HCT116 (cell line): Measurements from ENCODE around the gene CETP. TPM values are rescaled to one million over a fixed set of nuclear protein-coding genes. Genes with fewer than 3 reads are reported as not detected.
"Not testable (repeated sequence)": the region's sequence is repeated elsewhere in the genome, so short reads cannot be mapped to it uniquely, and the experiment has no call there.

ENCODE experiments used
- ATAC-seq: fragments of 200-7000 bp; cut with Tn5 transposase; 2 replicates; pipeline ENCODE4 v1.9.1; 2020; ENCODE audit warnings: mild to moderate bottlenecking, moderate library complexity
- BruUV-seq: library from RNA; stranded (reverse); fragments of 400-500 nt; replicated peaks from 2 replicates; lab custom pipeline; 2021; lab: Mats Ljungman, UMichigan
- CTCF ChIA-PET: fragments of 300-600 bp; sonication (Branson Sonifier 250); formaldehyde crosslinking; loops from one replicate; lab custom pipeline; 2021; ENCODE audit warnings: antibody characterized with exemption; lab: Charles Lee
- POLR2A ChIA-PET: fragments of 300-600, 350-600 bp; sonication (Branson Sonifier 250); formaldehyde crosslinking; loops from one replicate; lab custom pipeline; 2021; ENCODE audit warnings: antibody characterized with exemption; lab: Charles Lee
- RAD21 ChIA-PET, 2 experiments: fragments of 300-600 bp; sonication (Branson Sonifier 250); formaldehyde crosslinking; loops; one replicate each; lab custom pipeline; 2023; ENCODE audit warnings: low total read pairs in 2 of 2; ENCODE audit not compliant: uncharacterized antibody in 2 of 2, unreplicated experiment in 2 of 2, low non-redundant PET in 1 of 2; lab: Charles Lee
- DNase-seq: peaks from one replicate; pipeline ENCODE4 v3.0.0-alpha.2; 2010; ENCODE audit warnings: low read depth, low spot score
- H2AFZ ChIP-seq: fragments of 200-600 bp; shearing (Covaris generic), sonication (generic); 2 replicates; pipeline ENCODE4 v1.6.1; 2017; ENCODE audit warnings: low read depth, mixed run types, mixed read lengths, antibody characterized with exemption, low read length; ENCODE audit not compliant: poor library complexity, severe bottlenecking
- H3K27ac ChIP-seq: 2 replicates; pipeline ENCODE4 v1.5.1; 2012; ENCODE audit warnings: low read depth, low read length
- H3K27me3 ChIP-seq: fragments of 200-600 bp; sonication (generic); 2 replicates; pipeline ENCODE4 v1.6.1; 2016; ENCODE audit warnings: mixed run types, low read length, mixed read lengths; ENCODE audit not compliant: insufficient read depth
- H3K36me3 ChIP-seq, 2 experiments: fragments of 200-500 bp in 1 of 2; fragments of 200-600 bp in 1 of 2; sonication (Bioruptor generic) in 1 of 2; sonication (generic) in 1 of 2; 2 replicates each; pipeline versions ENCODE4 v1.5.1 to v1.6.1; 2014 to 2016; ENCODE audit warnings: low read length in 2 of 2, inconsistent platforms in 1 of 2, mixed read lengths in 1 of 2, mixed run types in 1 of 2; ENCODE audit not compliant: insufficient read depth in 2 of 2, control insufficient read depth in 1 of 2
- H3K4me1 ChIP-seq, 2 experiments: fragments of 200-600 bp in 1 of 2; sonication (generic) in 1 of 2; 2 replicates each; pipeline versions ENCODE4 v1.5.1 to v1.6.1; 2012 to 2017; ENCODE audit warnings: low read length in 2 of 2, inconsistent platforms in 1 of 2, mild to moderate bottlenecking in 1 of 2, mixed read lengths in 1 of 2, mixed run types in 1 of 2, moderate library complexity in 1 of 2; ENCODE audit not compliant: insufficient read depth in 2 of 2, control insufficient read depth in 1 of 2
- H3K4me2 ChIP-seq: fragments of 200-600 bp; sonication (generic); 2 replicates; pipeline ENCODE4 v1.6.1; 2017; ENCODE audit warnings: mixed run types, low read length, mixed read lengths
- H3K4me3 ChIP-seq, 2 experiments: fragments of 200-600 bp in 1 of 2; sonication (generic) in 1 of 2; replicated peaks in 1 of 2; 2 replicates each; pipeline ENCODE4 v1.5.1; 2011 to 2016; ENCODE audit warnings: low read length in 2 of 2, control low read depth in 1 of 2, low read depth in 1 of 2, mild to moderate bottlenecking in 1 of 2, mixed read lengths in 1 of 2, mixed run types in 1 of 2
- H3K79me2 ChIP-seq: fragments of 200-600 bp; sonication (generic); 2 replicates; pipeline ENCODE4 v1.6.1; 2017; ENCODE audit warnings: mild to moderate bottlenecking, mixed run types, low read length, moderate library complexity, mixed read lengths; ENCODE audit not compliant: insufficient read depth
- H3K9ac ChIP-seq: fragments of 200-600 bp; sonication (generic); 2 replicates; pipeline ENCODE4 v1.6.1; 2016; ENCODE audit warnings: low read length, mixed read lengths
- H3K9me2 ChIP-seq: fragments of 200-600 bp; sonication (generic), shearing (Covaris generic); 2 replicates; pipeline ENCODE4 v1.6.1; 2017; ENCODE audit warnings: mixed run types, mild to moderate bottlenecking, moderate library complexity; ENCODE audit not compliant: insufficient read depth
- H3K9me3 ChIP-seq, 2 experiments: fragments of 200-500 bp in 1 of 2; fragments of 200-600 bp in 1 of 2; sonication (Bioruptor generic) in 1 of 2; sonication (generic) in 1 of 2; 2 replicates each; pipeline ENCODE4 v1.6.1; 2014 to 2017; ENCODE audit warnings: low read length in 2 of 2, mixed read lengths in 2 of 2, inconsistent platforms in 1 of 2, low read depth in 1 of 2, mild to moderate bottlenecking in 1 of 2, mixed run types in 1 of 2, moderate library complexity in 1 of 2; ENCODE audit not compliant: control insufficient read depth in 1 of 2, insufficient read depth in 1 of 2
- H4K20me1 ChIP-seq: fragments of 200-600 bp; sonication (generic), shearing (Covaris generic); 2 replicates; pipeline ENCODE4 v1.6.1; 2017; ENCODE audit warnings: mixed run types, mild to moderate bottlenecking, moderate library complexity; ENCODE audit not compliant: insufficient read depth
- CBX3 ChIP-seq: IDR thresholded peaks from 2 replicates; pipeline ENCODE4 v1.6.1; 2012; ENCODE audit warnings: low read depth
- CEBPB ChIP-seq: IDR thresholded peaks from 2 replicates; pipeline ENCODE4 v1.6.1; 2012; ENCODE audit warnings: low read depth
- POLR2A ChIP-seq: IDR thresholded peaks from 2 replicates; pipeline ENCODE4 v1.7.0; 2011; ENCODE audit warnings: borderline replicate concordance; ENCODE audit not compliant: insufficient read depth, insufficient read length; ENCODE audit errors: extremely low read depth
- POLR2AphosphoS5 ChIP-seq: IDR thresholded peaks from 2 replicates; pipeline ENCODE4 v1.6.1; 2011; ENCODE audit warnings: mild to moderate bottlenecking, low read depth, low read length, moderate library complexity
- SIN3A ChIP-seq: IDR thresholded peaks from 2 replicates; pipeline ENCODE4 v1.6.1; 2012; ENCODE audit warnings: low read depth
- SRF ChIP-seq: IDR thresholded peaks from 2 replicates; pipeline ENCODE4 v1.6.1; 2012; ENCODE audit warnings: low read depth
- TCF7L2 ChIP-seq: IDR thresholded peaks from 2 replicates; pipeline ENCODE4 v1.7.0; 2011; ENCODE audit warnings: borderline replicate concordance, inconsistent platforms; ENCODE audit not compliant: insufficient read depth, insufficient read length; ENCODE audit errors: extremely low read depth
- ZNF274 ChIP-seq: fragments of 200-500 bp; sonication (Bioruptor generic); IDR thresholded peaks from 2 replicates; pipeline ENCODE4 v1.6.1; 2014; ENCODE audit warnings: mild to moderate bottlenecking, low read depth, low read length, inconsistent platforms
- intact Hi-C: fragments of 100-400 bp; cut with micrococcal nuclease; formaldehyde crosslinking; loops from 2 replicates; pipeline ENCODE4 v1.10.0; 2022
- total RNA-seq: library from RNA; stranded (reverse); gene quantifications from one replicate; pipeline ENCODE4 v1.2.1, GENCODE V29; 2021; ENCODE audit not compliant: unreplicated experiment
- TF ChIP-seq, protein P1 (sequence below), 3 experiments: fragments of 200-600 bp in 1 of 3; sonication (generic) in 1 of 3; IDR thresholded peaks in 2 of 3; conservative IDR thresholded peaks in 1 of 3; 2 replicates each; pipeline ENCODE4 v1.5.1; 2012 to 2017; ENCODE audit warnings: low read depth in 2 of 3, low read length in 2 of 3, antibody characterized with exemption in 1 of 3, borderline replicate concordance in 1 of 3, control low read depth in 1 of 3, mild to moderate bottlenecking in 1 of 3, mixed read lengths in 1 of 3, mixed run types in 1 of 3, moderate library complexity in 1 of 3; ENCODE audit not compliant: insufficient read depth in 1 of 3
- TF ChIP-seq, protein P2 (sequence below): IDR thresholded peaks from 2 replicates; pipeline ENCODE4 v1.6.1; 2012

The CETP gene
- total RNA-seq, 1 experiment from 2014 or later, result not detected

DNA sequence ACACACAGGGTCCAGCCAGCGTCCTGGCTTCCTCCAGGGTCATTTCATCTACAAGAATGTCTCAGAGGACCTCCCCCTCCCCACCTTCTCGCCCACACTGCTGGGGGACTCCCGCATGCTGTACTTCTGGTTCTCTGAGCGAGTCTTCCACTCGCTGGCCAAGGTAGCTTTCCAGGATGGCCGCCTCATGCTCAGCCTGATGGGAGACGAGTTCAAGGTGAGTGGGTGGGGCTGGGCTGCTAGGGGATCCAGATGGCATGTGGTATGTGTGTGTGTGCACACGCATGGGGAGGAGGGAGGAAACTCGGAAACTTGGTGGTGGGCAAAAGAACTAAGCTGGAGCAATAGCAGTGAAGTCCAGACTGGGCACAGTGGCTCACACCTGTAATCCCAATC is 11.5 kb downstream of the CETP start (continued):
- TF ChIP-seq, protein P1, sequence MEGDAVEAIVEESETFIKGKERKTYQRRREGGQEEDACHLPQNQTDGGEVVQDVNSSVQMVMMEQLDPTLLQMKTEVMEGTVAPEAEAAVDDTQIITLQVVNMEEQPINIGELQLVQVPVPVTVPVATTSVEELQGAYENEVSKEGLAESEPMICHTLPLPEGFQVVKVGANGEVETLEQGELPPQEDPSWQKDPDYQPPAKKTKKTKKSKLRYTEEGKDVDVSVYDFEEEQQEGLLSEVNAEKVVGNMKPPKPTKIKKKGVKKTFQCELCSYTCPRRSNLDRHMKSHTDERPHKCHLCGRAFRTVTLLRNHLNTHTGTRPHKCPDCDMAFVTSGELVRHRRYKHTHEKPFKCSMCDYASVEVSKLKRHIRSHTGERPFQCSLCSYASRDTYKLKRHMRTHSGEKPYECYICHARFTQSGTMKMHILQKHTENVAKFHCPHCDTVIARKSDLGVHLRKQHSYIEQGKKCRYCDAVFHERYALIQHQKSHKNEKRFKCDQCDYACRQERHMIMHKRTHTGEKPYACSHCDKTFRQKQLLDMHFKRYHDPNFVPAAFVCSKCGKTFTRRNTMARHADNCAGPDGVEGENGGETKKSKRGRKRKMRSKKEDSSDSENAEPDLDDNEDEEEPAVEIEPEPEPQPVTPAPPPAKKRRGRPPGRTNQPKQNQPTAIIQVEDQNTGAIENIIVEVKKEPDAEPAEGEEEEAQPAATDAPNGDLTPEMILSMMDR (IDR thresholded peaks at IDR 0.05 in 2 of 3, conservative IDR thresholded peaks at IDR 0.05 in 1 of 3; ENCODE audit: borderline replicate concordance in 1 of 3, insufficient read depth in 1 of 3, low read depth in 2 of 3, low read length in 2 of 3), result no peak
- TF ChIP-seq ZNF274 (no peak), SRF (no peak), SIN3A (no peak), TCF7L2 (no peak), POLR2AphosphoS5 (no peak), CEBPB (no peak), CBX3 (no peak), POLR2A (no peak)
- TF ChIP-seq, protein P2, sequence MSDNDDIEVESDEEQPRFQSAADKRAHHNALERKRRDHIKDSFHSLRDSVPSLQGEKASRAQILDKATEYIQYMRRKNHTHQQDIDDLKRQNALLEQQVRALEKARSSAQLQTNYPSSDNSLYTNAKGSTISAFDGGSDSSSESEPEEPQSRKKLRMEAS, result no peak
- TF ChIP-seq, all 23 proteins: peak for 0

DNA sequence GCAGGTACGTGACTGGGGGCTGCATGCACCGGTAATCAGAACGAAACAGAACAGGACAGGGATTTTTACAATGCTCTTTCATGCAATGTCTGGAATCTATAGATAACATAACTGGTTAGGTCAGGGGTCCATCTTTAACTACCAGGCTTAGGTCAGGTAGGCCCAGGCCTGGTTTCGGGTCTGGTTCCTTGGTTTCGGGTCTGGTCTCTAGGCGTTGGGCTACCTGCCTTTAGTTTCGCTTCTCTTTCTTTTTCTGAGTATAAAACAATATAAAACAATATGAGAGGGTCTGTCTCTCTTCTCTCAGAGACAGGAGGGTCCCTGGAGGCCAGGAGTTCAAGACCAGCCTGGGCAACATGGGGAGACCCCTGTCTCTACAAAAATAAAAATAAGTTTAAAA is 12.1 kb downstream of the CETP start:
- CTCF ChIA-PET, RAD21 ChIA-PET, ATAC-seq, DNase-seq, POLR2A ChIA-PET, H2AFZ ChIP-seq, H3K9ac ChIP-seq, H3K4me3 ChIP-seq, H3K27me3 ChIP-seq, H4K20me1 ChIP-seq, BruUV-seq, H3K79me2 ChIP-seq, H3K9me3 ChIP-seq, intact Hi-C loops, H3K36me3 ChIP-seq, H3K27ac ChIP-seq, H3K9me2 ChIP-seq, H3K4me1 ChIP-seq, H3K4me2 ChIP-seq: not testable (repeated sequence)
